ENCODE data around the gene GRK2. TPM values are rescaled to one million over a fixed set of nuclear protein-coding genes. Genes with fewer than 3 reads are reported as not detected.

Gene GRK2
- total RNA-seq, 4 donors from 2014 or later, result 44.0 to 76.9 (median 64.8) TPM

GRCh38 chr11:67281552-67282150, 15.4 kb downstream of the GRK2 start:
- peak overlapping the region in 2 of 4 donors; percentile 29 to 92 for H3K27ac ChIP-seq

GRCh38 chr11:67282155-67282875, 16.0 kb downstream of the GRK2 start:
- no peak for ATAC-seq
- 80% methylated on average over 1 of the region's 20 CpGs; no CpG with 5 or more reads in 1 of the 2 donors for WGBS, 2 donors (ENCODE audit: low coverage in 1 of 2)
- Histone ChIP-seq H3K4me3 (no peak overlapping the region), H3K4me1 (peaks cover 0 to 77% (median 16%) of the 10 kb centered on the region in 3 donors), H3K9me3 (no peaks in the 10 kb centered on the region), H3K27me3 (no peaks in the 10 kb centered on the region), H3K36me3 (peaks cover 0 to 85% of the 10 kb centered on the region in 2 donors), H3K27ac (peak overlapping the region in 3 of 4 donors; percentile 29 to 61 (median 44))
- TF ChIP-seq POLR2AphosphoS5 (IDR thresholded peaks at IDR 0.05), result no peak

More at GRCh38 chr11:67281552-67282150, 15.4 kb downstream of the GRK2 start:
- Histone ChIP-seq H3K4me1 (peaks cover 0 to 77% (median 18%) of the 10 kb centered on the region in 3 donors), H3K9me3 (no peaks in the 10 kb centered on the region), H3K4me3 (no peak overlapping the region), H3K36me3 (peaks cover 0 to 81% of the 10 kb centered on the region in 2 donors), H3K27me3 (no peaks in the 10 kb centered on the region)
- 100% methylated on average over 4 of the region's 27 CpGs; no CpG with 5 or more reads in 1 of the 2 donors for WGBS, 2 donors (ENCODE audit: low coverage in 1 of 2)
- ATAC-seq, result no peak
- TF ChIP-seq EP300 (IDR thresholded peaks at IDR 0.05) (no peak), POLR2AphosphoS5 (IDR thresholded peaks at IDR 0.05) (no peak), CTCF (IDR thresholded peaks at IDR 0.05) (no peak), POLR2A (IDR thresholded peaks at IDR 0.05) (no peak)

GRCh38 chr11:67282876-67283371, 16.7 kb downstream of the GRK2 start:
- H3K4me1 ChIP-seq, result peaks cover 0 to 77% (median 18%) of the 10 kb centered on the region in 3 donors
- no peaks in the 10 kb centered on the region for H3K27me3 ChIP-seq
- H3K36me3 ChIP-seq, result peaks cover 0 to 85% of the 10 kb centered on the region in 2 donors
- H3K4me3 ChIP-seq, result no peak overlapping the region
- ATAC-seq, result no peak
- peak overlapping the region in 3 of 4 donors; percentile 29 to 61 (median 44) for H3K27ac ChIP-seq
- TF ChIP-seq POLR2AphosphoS5 (IDR thresholded peaks at IDR 0.05) (no peak), CTCF (IDR thresholded peaks at IDR 0.05) (no peak), EP300 (IDR thresholded peaks at IDR 0.05) (no peak), POLR2A (IDR thresholded peaks at IDR 0.05) (no peak)
- no CpG with 5 or more reads among the region's 11 CpGs for WGBS, 2 donors (ENCODE audit: low coverage in 1 of 2)
- no peaks in the 10 kb centered on the region for H3K9me3 ChIP-seq

- peaks cover 0 to 85% of the 10 kb centered on the region in 2 donors for H3K36me3 ChIP-seq
- peak; percentile 23 for ATAC-seq
- peaks cover 0 to 77% (median 15%) of the 10 kb centered on the region in 3 donors for H3K4me1 ChIP-seq
These were observed 17.2 kb downstream of the GRK2 start for GRCh38 chr11:67283481-67283963.

GRCh38 chr11:67284811-67285540, 18.7 kb downstream of the GRK2 start:
- H3K27me3 ChIP-seq, result no peaks in the 10 kb centered on the region
- ATAC-seq, result no peak
- H3K9me3 ChIP-seq, result no peaks in the 10 kb centered on the region
- peaks cover 0 to 68% (median 16%) of the 10 kb centered on the region in 3 donors for H3K4me1 ChIP-seq
- H3K4me3 ChIP-seq, result no peak overlapping the region
- TF ChIP-seq POLR2AphosphoS5 (IDR thresholded peaks at IDR 0.05) (no peak), POLR2A (IDR thresholded peaks at IDR 0.05) (no peak), CTCF (IDR thresholded peaks at IDR 0.05) (no peak), EP300 (IDR thresholded peaks at IDR 0.05) (no peak)
- H3K27ac ChIP-seq, result peak overlapping the region in 2 of 4 donors; percentile 93 to 94
- peaks cover 0 to 71% of the 10 kb centered on the region in 2 donors for H3K36me3 ChIP-seq
- WGBS, 2 donors (ENCODE audit: low coverage in 1 of 2), result 93 to 95% methylated on average over 4 to 13 of the region's 45 CpGs

More at GRCh38 chr11:67283481-67283963, 17.2 kb downstream of the GRK2 start:
- TF ChIP-seq POLR2A (IDR thresholded peaks at IDR 0.05), result no peak
- TF ChIP-seq EP300 (IDR thresholded peaks at IDR 0.05), result no peak
- no peak for TF ChIP-seq POLR2AphosphoS5 (IDR thresholded peaks at IDR 0.05)
- 79% methylated on average over 5 of the region's 13 CpGs; no CpG with 5 or more reads in 1 of the 2 donors for WGBS, 2 donors (ENCODE audit: low coverage in 1 of 2)
- H3K27me3 ChIP-seq, result no peaks in the 10 kb centered on the region
- H3K4me3 ChIP-seq, result no peak overlapping the region
- H3K27ac ChIP-seq, result peak overlapping the region in 3 of 4 donors; percentile 29 to 94 (median 44)
- no peaks in the 10 kb centered on the region for H3K9me3 ChIP-seq
